ENCODE results near the gene FBXW8.

DNA sequence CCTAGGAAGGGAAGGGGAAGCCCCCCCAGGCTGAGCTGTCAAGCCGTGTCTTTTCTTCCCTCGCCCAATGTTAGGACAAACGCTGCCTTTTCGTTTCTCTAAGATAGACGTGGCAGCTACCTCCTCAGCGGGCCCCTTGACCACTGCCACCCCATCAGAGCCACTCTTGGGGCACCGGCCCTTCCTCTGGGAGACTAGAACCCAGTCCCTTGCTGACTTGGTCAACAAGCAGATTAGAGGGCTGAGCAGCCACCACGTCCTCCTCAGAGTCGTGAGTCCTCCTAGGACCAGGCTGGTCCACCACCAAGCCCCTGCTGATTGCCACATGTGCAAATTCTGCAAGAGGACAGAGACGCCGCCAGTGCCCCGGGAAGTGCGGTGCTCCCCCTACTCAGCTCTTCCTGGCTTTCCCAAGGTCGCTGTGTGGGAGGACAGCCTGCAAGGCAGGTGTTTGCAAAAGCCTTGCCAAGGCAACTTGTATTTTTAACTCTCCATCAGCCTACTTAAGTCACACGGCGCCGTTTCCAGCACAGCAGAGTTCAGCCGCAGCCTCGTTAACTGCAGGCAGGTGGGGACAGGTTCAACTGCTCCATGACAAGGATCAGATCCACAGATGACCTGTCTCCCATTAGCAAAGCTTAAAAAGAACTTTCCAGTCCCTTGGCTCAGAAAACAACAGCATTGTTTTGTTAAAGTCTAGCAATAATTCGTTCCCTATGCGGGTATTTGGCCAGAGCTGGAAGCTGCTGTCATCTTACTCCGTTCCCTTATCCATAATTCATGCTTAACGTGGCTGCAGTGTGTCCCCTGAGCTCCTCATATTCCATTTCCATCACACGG is 122.9 kb downstream of the FBXW8 start:
- no peak for TF ChIP-seq ZBTB11 (tag by site-specific recombination; conservative IDR thresholded peaks at IDR 0.05; ENCODE audit: low read depth)
- TF ChIP-seq ZNF274 (IDR thresholded peaks at IDR 0.05; ENCODE audit: low read length), result no peak
- no peak for TF ChIP-seq ZNF274 (tag by site-specific recombination; IDR thresholded peaks at IDR 0.05; ENCODE audit: borderline replicate concordance)
- no peak for TF ChIP-seq ZNF571 (tag by site-specific recombination; IDR thresholded peaks at IDR 0.05)
- TF ChIP-seq, protein P1, sequence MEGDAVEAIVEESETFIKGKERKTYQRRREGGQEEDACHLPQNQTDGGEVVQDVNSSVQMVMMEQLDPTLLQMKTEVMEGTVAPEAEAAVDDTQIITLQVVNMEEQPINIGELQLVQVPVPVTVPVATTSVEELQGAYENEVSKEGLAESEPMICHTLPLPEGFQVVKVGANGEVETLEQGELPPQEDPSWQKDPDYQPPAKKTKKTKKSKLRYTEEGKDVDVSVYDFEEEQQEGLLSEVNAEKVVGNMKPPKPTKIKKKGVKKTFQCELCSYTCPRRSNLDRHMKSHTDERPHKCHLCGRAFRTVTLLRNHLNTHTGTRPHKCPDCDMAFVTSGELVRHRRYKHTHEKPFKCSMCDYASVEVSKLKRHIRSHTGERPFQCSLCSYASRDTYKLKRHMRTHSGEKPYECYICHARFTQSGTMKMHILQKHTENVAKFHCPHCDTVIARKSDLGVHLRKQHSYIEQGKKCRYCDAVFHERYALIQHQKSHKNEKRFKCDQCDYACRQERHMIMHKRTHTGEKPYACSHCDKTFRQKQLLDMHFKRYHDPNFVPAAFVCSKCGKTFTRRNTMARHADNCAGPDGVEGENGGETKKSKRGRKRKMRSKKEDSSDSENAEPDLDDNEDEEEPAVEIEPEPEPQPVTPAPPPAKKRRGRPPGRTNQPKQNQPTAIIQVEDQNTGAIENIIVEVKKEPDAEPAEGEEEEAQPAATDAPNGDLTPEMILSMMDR (tag by site-specific recombination; IDR thresholded peaks at IDR 0.05), result no peak
- TF ChIP-seq KLF7 (tag by site-specific recombination; IDR thresholded peaks at IDR 0.05; ENCODE audit: borderline replicate concordance), result no peak
- no peak for TF ChIP-seq ZBTB7A (tag by site-specific recombination; IDR thresholded peaks at IDR 0.05; ENCODE audit: low read depth)
